Jurkat, Clone E6-1 (cell line): ENCODE data around the gene OPN1MW2.
"Not testable (repeated sequence)": the region's sequence is repeated elsewhere in the genome, so short reads cannot be mapped to it uniquely, and the experiment has no call there.

Source experiments
- DNase-seq: peaks from one replicate; pipeline ENCODE4 v3.0.0-alpha.2; 2011; ENCODE audit warnings: low read depth, low spot score
- H3K4me3 ChIP-seq: 2 replicates; pipeline ENCODE4 v1.5.1; 2011; ENCODE audit warnings: mild to moderate bottlenecking, low read length, control low read depth, moderate library complexity

Gene OPN1MW2

DNA sequence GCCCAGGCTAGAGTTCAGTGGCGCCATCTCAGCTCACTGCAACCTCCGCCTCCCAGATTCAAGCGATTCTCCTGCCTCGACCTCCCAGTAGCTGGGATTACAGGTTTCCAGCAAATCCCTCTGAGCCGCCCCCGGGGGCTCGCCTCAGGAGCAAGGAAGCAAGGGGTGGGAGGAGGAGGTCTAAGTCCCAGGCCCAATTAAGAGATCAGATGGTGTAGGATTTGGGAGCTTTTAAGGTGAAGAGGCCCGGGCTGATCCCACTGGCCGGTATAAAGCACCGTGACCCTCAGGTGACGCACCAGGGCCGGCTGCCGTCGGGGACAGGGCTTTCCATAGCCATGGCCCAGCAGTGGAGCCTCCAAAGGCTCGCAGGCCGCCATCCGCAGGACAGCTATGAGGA lies 37.7 kb downstream of the OPN1MW2 start, which contains the start of gene OPN1MW3:
OPN1MW3 (plus strand) TSS at position 301 of the 400 bp plus-strand sequence; CDS start at position 339, 38 bp downstream.
- DNase-seq, H3K4me3 ChIP-seq: not testable (repeated sequence)

DNA sequence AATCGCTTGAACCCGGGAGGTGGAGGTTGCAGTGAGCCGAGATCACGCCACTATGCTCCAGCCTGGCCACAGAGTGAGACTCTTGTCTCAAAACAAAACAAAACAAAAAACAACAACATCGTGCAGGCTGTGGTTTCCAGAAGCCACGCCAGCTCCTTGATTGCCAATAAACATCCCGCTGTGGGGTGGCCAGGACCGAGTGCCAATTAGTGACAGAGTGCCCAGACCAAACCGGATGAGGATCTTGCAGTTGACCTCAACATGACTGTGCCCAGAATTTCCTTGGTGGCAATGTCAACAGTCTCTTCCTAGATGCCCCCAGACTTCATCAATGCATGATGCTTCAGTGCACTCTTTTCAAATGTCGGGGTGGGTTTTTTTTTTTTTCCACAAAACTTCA lies 39.2 kb downstream of the OPN1MW2 start:
- H3K4me3 ChIP-seq, DNase-seq: not testable (repeated sequence)

DNA sequence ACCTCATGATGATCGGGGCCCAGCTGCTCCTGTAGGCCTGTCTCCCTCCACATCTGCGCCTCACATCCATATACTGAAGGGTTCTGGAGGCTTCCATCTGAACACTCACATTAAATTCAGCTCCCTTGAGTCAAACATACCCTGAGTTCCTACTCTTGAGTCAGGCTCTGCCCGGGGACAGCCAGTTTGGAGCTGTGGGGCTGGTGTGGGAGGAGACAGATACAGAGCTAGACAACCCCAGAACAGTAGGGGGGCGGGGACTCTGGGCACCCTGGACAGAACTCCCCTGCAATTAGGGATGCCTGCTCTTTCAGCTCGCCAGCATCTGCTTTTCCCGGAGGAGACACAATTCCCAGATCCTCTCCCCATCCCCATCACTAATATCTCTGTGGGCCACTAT lies 43.5 kb downstream of the OPN1MW2 start:
- H3K4me3 ChIP-seq, DNase-seq: not testable (repeated sequence)

DNA sequence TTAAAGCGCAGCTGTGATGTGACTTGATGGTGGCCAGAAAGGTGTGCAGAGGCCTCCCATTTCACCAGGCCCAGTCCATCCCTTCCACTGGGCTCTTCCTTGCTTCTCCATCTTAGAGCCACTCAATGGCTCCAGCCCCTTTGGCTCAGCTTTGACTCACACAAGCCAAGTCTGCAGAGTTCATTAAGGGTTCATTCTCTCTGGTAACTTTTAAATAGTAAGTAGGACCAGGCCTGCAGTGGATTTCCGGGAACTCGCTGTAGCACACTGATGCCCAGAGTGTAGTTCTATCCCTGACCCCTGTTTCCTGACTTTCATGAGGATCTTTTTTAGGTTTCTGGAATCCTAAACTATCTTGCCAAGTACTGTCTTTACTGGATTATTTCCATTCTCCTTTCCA lies 49.7 kb downstream of the OPN1MW2 start:
- not testable (repeated sequence) for H3K4me3 ChIP-seq, DNase-seq
